ENCODE results near the gene ISG20L2. TPM values are rescaled to one million over a fixed set of nuclear protein-coding genes. Genes with fewer than 3 reads are reported as not detected.
A peak's percentile ranks its signal among the peaks of the same experiment; 100 is the strongest.

Gene ISG20L2
- total RNA-seq, 3 donors from 2014 or later = 27.8 to 33.0 (median 31.0) TPM

GRCh38 chr1:156744344-156744743 lies 15.8 kb upstream of the ISG20L2 start:
- DNase-seq (peak in 1 of 3 donors; percentile 50), ATAC-seq (no peak)
- intact Hi-C loops (cut with DNase I, micrococcal nuclease) = no loop called here
- peaks cover 7% of the 10 kb centered on the region for H3K36me3 ChIP-seq (ENCODE audit: low read depth)
- TF ChIP-seq CTCF (IDR thresholded peaks at IDR 0.05) = no peak
- H3K4me3 ChIP-seq = no peak overlapping the region
- H3K9me3 ChIP-seq = no peaks in the 10 kb centered on the region
- peaks cover 42% of the 10 kb centered on the region for H3K4me1 ChIP-seq (ENCODE audit: low read depth)

GRCh38 chr1:156743367-156744302 lies 15.1 kb upstream of the ISG20L2 start:
- no peaks in the 10 kb centered on the region for H3K9me3 ChIP-seq
- ATAC-seq (no peak), DNase-seq (no peak)
- no peak for TF ChIP-seq CTCF (IDR thresholded peaks at IDR 0.05)
- H3K4me3 ChIP-seq = no peak overlapping the region
- peaks cover 7% of the 10 kb centered on the region for H3K36me3 ChIP-seq (ENCODE audit: low read depth)
- intact Hi-C loops (cut with DNase I, micrococcal nuclease) = no loop called here
- H3K4me1 ChIP-seq (ENCODE audit: low read depth) = peaks cover 36% of the 10 kb centered on the region

- peaks cover 28% of the 10 kb centered on the region for H3K4me1 ChIP-seq (ENCODE audit: low read depth)
- peaks cover 7% of the 10 kb centered on the region for H3K36me3 ChIP-seq (ENCODE audit: low read depth)
- ATAC-seq (no peak), DNase-seq (no peak)
- H3K9me3 ChIP-seq = no peaks in the 10 kb centered on the region
- TF ChIP-seq CTCF (IDR thresholded peaks at IDR 0.05) = no peak
- intact Hi-C loops (cut with DNase I, micrococcal nuclease) = no loop called here
- no peak overlapping the region for H3K4me3 ChIP-seq
Observed at GRCh38 chr1:156742801-156743200, 14.2 kb upstream of the ISG20L2 start.

GRCh38 chr1:156742017-156742416 lies 13.5 kb upstream of the ISG20L2 start:
- H3K36me3 ChIP-seq (ENCODE audit: low read depth) = peaks cover 7% of the 10 kb centered on the region
- ATAC-seq (no peak), DNase-seq (no peak)
- no peaks in the 10 kb centered on the region for H3K9me3 ChIP-seq
- TF ChIP-seq CTCF (IDR thresholded peaks at IDR 0.05) = no peak
- H3K4me1 ChIP-seq (ENCODE audit: low read depth) = peaks cover 23% of the 10 kb centered on the region
- no peak overlapping the region for H3K4me3 ChIP-seq
- intact Hi-C loops (cut with DNase I, micrococcal nuclease) = no loop called here

GRCh38 chr1:156741481-156741983 lies 13.0 kb upstream of the ISG20L2 start:
- ATAC-seq (no peak), DNase-seq (no peak)
- Histone ChIP-seq H3K9me3 (no peaks in the 10 kb centered on the region), H3K4me3 (no peak overlapping the region), H3K36me3 (ENCODE audit: low read depth) (peaks cover 7% of the 10 kb centered on the region), H3K4me1 (ENCODE audit: low read depth) (peaks cover 20% of the 10 kb centered on the region)
- intact Hi-C loops (cut with DNase I, micrococcal nuclease) = no loop called here
- no peak for TF ChIP-seq CTCF (IDR thresholded peaks at IDR 0.05)

All from mucosa of descending colon (tissue), 3 donors.